Activated effector memory CD4-positive, alpha-beta T cell treated with Interleukin-2 at 50 U/mL for 16 hours (primary cell): ENCODE data around the gene NAV3.

Experiments used
- DNase-seq: peaks from one replicate; pipeline ENCODE4 v3.0.0-alpha.2; 2020

Gene NAV3

GRCh38 chr12:78143717-78144116 lies 313.0 kb downstream of the NAV3 start:
- no peak for DNase-seq

GRCh38 chr12:78145398-78145797 lies 314.7 kb downstream of the NAV3 start:
- DNase-seq, result no peak

GRCh38 chr12:78146365-78146772 lies 315.7 kb downstream of the NAV3 start:
- no peak for DNase-seq

- no peak for DNase-seq
These were observed 318.8 kb downstream of the NAV3 start for GRCh38 chr12:78149459-78149858.

- DNase-seq, result no peak
These were observed 324.9 kb downstream of the NAV3 start for GRCh38 chr12:78155546-78155945.

- DNase-seq, result no peak
These were observed 326.1 kb downstream of the NAV3 start for GRCh38 chr12:78156751-78157150.

GRCh38 chr12:78157199-78157598 lies 326.5 kb downstream of the NAV3 start:
- DNase-seq, result no peak

GRCh38 chr12:78164154-78164553 lies 333.5 kb downstream of the NAV3 start:
- DNase-seq, result no peak

- DNase-seq, result no peak
These were observed 336.8 kb downstream of the NAV3 start for GRCh38 chr12:78167510-78167909.

- no peak for DNase-seq
These were observed 340.4 kb downstream of the NAV3 start for GRCh38 chr12:78171061-78171460.

- no peak for DNase-seq
These were observed 345.9 kb downstream of the NAV3 start for GRCh38 chr12:78176643-78177042.

- no peak for DNase-seq
These were observed 346.6 kb downstream of the NAV3 start for GRCh38 chr12:78177298-78177697.

- no peak for DNase-seq
These were observed 348.7 kb downstream of the NAV3 start for GRCh38 chr12:78179346-78179745.

GRCh38 chr12:78181544-78182162 lies 351.0 kb downstream of the NAV3 start:
- no peak for DNase-seq

- DNase-seq, result no peak
These were observed 353.1 kb downstream of the NAV3 start for GRCh38 chr12:78183824-78184223.

GRCh38 chr12:78185109-78185508 lies 354.4 kb downstream of the NAV3 start:
- DNase-seq, result no peak

GRCh38 chr12:78185651-78186050 lies 355.0 kb downstream of the NAV3 start:
- DNase-seq, result no peak

- DNase-seq, result no peak
These were observed 356.0 kb downstream of the NAV3 start for GRCh38 chr12:78186670-78187069.

GRCh38 chr12:78187741-78188140 lies 357.0 kb downstream of the NAV3 start:
- DNase-seq, result no peak

- DNase-seq, result no peak
These were observed 359.0 kb downstream of the NAV3 start for GRCh38 chr12:78189656-78190055.

GRCh38 chr12:78191611-78192010 lies 360.9 kb downstream of the NAV3 start:
- no peak for DNase-seq

- no peak for DNase-seq
These were observed 362.3 kb downstream of the NAV3 start for GRCh38 chr12:78192979-78193378.

- no peak for DNase-seq
These were observed 363.8 kb downstream of the NAV3 start for GRCh38 chr12:78194448-78194847.

- DNase-seq, result no peak
These were observed 368.2 kb downstream of the NAV3 start for GRCh38 chr12:78198896-78199295.

GRCh38 chr12:78199926-78200325 lies 369.2 kb downstream of the NAV3 start:
- DNase-seq, result no peak

- no peak for DNase-seq
These were observed 374.2 kb downstream of the NAV3 start for GRCh38 chr12:78204926-78205325.
